NCI-H82 treated with DMSO at 0.1 percent for 48 hours (cell line): ENCODE data around the gene CPAMD8.
"Not testable (repeated sequence)": the region's sequence is repeated elsewhere in the genome, so short reads cannot be mapped to it uniquely, and the experiment has no call there.

ENCODE experiments used
- DNase-seq: peaks from one replicate; lab custom pipeline; 2025; ENCODE audit not compliant: unreplicated experiment; lab: John Stamatoyannopoulos, UW

Gene CPAMD8

GRCh38 chr19:16951529-16951928 is 75.1 kb downstream of the CPAMD8 start:
- DNase-seq, result no peak

GRCh38 chr19:16949496-16950023 is 77.0 kb downstream of the CPAMD8 start:
- DNase-seq, result no peak

GRCh38 chr19:16946951-16947940 is 79.4 kb downstream of the CPAMD8 start:
- no peak for DNase-seq

- DNase-seq, result no peak
Observed at GRCh38 chr19:16945762-16946465, 80.7 kb downstream of the CPAMD8 start.

- DNase-seq, result no peak
Observed at GRCh38 chr19:16945364-16945714, 81.3 kb downstream of the CPAMD8 start.

GRCh38 chr19:16944626-16945363 is 81.8 kb downstream of the CPAMD8 start:
- DNase-seq, result no peak

GRCh38 chr19:16943942-16944625 is 82.5 kb downstream of the CPAMD8 start:
- no peak for DNase-seq

- DNase-seq, result not testable (repeated sequence)
Observed at GRCh38 chr19:16943090-16943489, 83.5 kb downstream of the CPAMD8 start.

GRCh38 chr19:16942583-16942982 is 84.0 kb downstream of the CPAMD8 start:
- no peak for DNase-seq

GRCh38 chr19:16940626-16941025 is 86.0 kb downstream of the CPAMD8 start:
- DNase-seq, result no peak

- DNase-seq, result not testable (repeated sequence)
Observed at GRCh38 chr19:16940063-16940462, 86.5 kb downstream of the CPAMD8 start.

GRCh38 chr19:16938211-16938610 is 88.4 kb downstream of the CPAMD8 start:
- DNase-seq, result no peak

GRCh38 chr19:16937796-16938195 is 88.8 kb downstream of the CPAMD8 start:
- not testable (repeated sequence) for DNase-seq

- no peak for DNase-seq
Observed at GRCh38 chr19:16936901-16937300, 89.7 kb downstream of the CPAMD8 start.

- DNase-seq, result no peak
Observed at GRCh38 chr19:16934489-16934888, 92.1 kb downstream of the CPAMD8 start.

GRCh38 chr19:16931306-16931705 is 95.3 kb downstream of the CPAMD8 start:
- DNase-seq, result no peak

GRCh38 chr19:16930753-16931152 is 95.9 kb downstream of the CPAMD8 start:
- no peak for DNase-seq

GRCh38 chr19:16928916-16929315 is 97.7 kb downstream of the CPAMD8 start:
- no peak for DNase-seq

- no peak for DNase-seq
Observed at GRCh38 chr19:16928351-16928750, 98.3 kb downstream of the CPAMD8 start.

- no peak for DNase-seq
Observed at GRCh38 chr19:16927883-16928282, 98.7 kb downstream of the CPAMD8 start.

- DNase-seq, result no peak
Observed at GRCh38 chr19:16922949-16923348, 103.7 kb downstream of the CPAMD8 start.
